GM19043 (cell line): Measurements from ENCODE around the gene KCNT1.

ENCODE experiments used
- ATAC-seq: cut with Tn5 transposase; IDR thresholded peaks from one replicate; pipeline ENCODE4 v1.9.1; 2021; ENCODE audit warnings: low read depth; ENCODE audit not compliant: unreplicated experiment

KCNT1 gene

GRCh38 chr9:135719472-135719871 lies 17.5 kb downstream of the KCNT1 start:
- ATAC-seq, result no peak

DNA sequence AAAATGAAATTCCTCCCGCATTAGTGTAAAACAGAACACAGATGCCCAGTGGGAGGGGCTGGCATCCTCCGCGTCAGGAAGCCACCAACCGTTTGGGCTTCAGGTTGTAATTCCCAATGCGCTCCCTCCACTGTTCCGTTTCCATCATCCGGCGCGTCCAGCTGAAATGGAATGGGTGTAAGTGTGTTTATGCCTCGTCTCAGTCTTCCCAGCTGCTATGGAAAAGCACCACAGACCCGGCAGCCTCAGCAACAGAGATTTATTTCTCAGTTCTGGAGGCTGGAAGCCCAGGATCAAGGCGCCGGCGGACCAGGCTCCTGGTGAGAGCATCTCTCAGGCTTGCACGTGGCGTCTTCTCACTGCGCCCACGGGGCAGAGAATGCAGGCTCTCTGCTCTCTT lies 20.4 kb downstream of the KCNT1 start:
- ATAC-seq, result no peak

DNA sequence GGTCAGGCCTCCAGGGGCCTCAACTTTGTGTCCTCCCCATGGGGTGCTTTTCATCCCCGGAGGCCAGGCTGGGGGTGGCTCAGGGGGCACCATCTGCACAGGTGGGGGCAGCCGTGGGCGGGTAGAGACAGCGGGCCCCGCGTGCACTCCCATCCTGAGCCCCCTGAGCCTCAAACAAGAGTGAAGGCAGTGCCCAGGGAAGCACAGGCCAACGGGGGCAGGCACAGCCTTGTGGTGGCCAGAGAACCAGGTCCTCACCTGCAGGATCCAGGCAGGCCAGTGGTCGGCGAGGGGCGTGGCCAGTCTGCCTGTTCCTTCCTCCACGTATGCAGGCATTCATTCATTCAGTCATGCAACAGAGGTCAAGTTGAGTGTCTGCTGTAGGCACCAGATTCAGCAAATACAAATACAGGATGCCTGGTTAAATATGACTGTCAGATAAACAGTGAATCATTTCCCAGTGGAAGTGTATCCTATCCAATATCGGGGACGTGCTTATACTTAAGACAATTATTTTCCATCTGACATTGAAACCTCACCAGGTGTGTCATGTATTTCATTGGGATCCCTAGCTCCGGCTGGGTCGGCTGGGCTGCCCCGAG lies 22.3 kb downstream of the KCNT1 start:
- no peak for ATAC-seq

- ATAC-seq, result no peak
Observed at GRCh38 chr9:135726138-135726853, 24.3 kb downstream of the KCNT1 start.

DNA sequence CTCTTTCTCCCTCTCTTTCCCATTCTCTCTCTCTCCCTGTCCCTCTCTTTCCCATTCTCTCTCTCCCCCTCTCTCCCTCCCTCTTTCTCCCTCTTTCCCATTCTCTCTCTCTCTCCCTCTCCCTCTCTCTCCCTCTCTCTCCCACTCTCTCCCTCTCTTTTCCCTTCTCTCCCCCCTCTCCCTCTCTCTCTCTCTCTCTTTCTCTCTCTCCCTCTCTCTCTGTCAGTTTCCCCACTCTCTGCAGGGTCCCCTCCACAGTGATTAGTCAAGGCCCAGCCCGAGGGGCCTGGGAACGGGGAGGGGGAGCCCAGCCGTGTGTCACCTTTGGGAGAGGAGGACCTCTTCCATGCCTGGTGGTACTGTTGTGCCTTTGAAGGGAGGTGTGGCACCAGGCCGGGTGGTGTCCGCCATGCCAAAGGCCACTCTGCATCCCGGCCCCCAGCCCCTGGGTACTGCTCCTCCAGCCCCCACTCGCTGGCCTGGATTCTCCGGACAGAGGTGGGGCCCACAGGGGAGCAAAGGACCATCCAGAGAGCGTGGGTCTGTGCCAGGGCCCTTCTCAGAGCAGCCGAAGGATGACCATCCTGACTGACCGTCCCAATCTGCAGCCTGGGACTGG lies 25.4 kb downstream of the KCNT1 start:
- ATAC-seq, result no peak

GRCh38 chr9:135728436-135729110 lies 26.6 kb downstream of the KCNT1 start:
- ATAC-seq, result no peak

DNA sequence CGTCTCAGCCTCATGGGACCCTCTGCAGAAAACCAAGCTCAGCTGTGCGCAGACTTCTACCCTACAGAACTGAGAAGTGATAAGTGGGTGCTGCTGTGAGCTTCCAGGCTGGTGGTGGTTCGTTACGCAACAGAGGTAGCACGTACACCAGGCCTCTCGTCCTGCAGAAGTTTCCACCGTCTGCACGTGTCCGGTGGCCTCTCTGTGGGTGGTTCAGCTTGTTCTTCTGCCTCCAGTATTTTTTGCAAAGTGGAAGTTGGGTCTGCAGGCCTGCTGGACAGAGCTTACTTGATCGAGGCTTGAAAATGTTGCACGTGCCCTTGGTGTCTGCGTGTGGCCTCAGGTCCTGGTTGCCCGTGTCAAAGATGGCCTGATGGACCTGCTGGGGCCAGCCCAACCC lies 27.5 kb downstream of the KCNT1 start:
- ATAC-seq, result no peak

- ATAC-seq, result no peak
Observed at GRCh38 chr9:135731454-135731853, 29.5 kb downstream of the KCNT1 start.

GRCh38 chr9:135732569-135733257 lies 30.7 kb downstream of the KCNT1 start:
- no peak for ATAC-seq

GRCh38 chr9:135734616-135735144 lies 32.7 kb downstream of the KCNT1 start:
- no peak for ATAC-seq

GRCh38 chr9:135736272-135736978 lies 34.4 kb downstream of the KCNT1 start:
- ATAC-seq, result no peak

DNA sequence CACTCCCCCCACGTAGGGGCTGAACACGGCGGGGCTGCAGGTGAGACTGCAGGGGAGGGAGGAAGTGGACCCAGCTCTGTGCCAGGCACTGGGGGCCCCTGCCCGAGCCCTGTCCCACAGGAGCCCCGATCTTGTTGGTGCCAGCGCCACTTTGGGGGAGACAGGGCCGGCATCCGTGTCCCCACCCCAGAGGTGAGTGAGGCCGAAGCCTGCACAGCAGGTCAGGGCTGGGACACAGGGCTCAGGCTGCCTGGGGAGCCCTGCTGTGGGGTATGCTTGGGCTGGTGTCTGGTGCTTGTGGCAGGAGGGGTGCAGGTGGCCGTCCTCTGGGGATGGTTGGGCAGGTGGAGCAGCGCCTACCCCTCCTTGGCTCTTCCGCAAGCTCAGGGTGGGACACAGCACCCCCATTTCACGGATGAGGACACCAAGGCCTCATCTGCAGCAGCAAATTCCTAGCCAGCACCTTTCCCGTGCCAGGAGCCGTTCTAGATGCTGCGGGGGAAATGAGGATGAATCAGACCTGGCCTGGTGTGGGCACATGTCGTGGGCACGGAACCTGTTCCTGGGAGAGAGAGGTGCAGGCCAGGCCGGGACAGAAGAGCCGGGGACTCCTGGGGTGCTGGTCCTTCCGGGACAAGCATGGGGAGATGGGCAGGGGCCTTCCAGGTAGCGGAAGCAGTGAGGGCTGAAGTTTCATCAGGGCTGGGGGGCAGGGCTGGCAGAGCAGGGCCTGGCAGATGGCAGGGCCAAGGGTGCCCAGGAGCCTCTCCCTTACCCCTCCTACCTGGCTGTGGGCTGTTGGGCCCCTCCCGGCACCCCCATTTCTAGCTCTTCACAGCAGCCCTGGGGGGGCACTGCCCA lies 35.2 kb downstream of the KCNT1 start:
- no peak for ATAC-seq

- ATAC-seq, result no peak
Observed at GRCh38 chr9:135737840-135738521, 36.0 kb downstream of the KCNT1 start.

GRCh38 chr9:135739271-135740220 lies 37.6 kb downstream of the KCNT1 start:
- no peak for ATAC-seq

GRCh38 chr9:135741276-135742219 lies 39.6 kb downstream of the KCNT1 start:
- ATAC-seq, result no peak

DNA sequence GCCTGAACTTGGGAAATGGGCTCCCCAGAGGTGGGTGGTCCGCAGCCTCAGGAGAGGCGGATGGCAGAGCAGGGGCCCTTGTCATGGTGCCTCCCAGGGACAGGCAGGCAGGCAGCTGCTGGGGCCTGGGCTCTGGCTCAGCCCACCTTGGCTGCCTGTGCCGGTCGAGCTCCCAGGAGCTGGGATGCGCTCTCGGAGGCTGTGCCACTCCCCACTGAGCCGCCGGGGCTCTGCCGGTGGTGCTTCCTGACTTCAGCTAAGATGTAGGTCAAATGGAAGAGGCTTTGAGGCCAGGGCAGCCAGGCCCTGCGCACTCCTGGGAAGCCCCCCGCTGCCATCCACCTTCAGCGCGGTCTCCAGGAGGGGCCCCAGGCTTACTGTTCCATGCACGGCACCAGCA lies 41.0 kb downstream of the KCNT1 start:
- ATAC-seq, result no peak
